HG02642 (cell line): ENCODE data around the gene PCSK5.
A peak's percentile ranks its signal among the peaks of the same experiment; 100 is the strongest.
"Not testable (repeated sequence)": the region's sequence is repeated elsewhere in the genome, so short reads cannot be mapped to it uniquely, and the experiment has no call there.

Experiments
- ATAC-seq: cut with Tn5 transposase; IDR thresholded peaks from one replicate; pipeline ENCODE4 v1.9.1; 2021; ENCODE audit warnings: mild to moderate bottlenecking; ENCODE audit not compliant: unreplicated experiment, poor library complexity

PCSK5 gene

GRCh38 chr9:75890472-75891276 is at the start of gene PCSK5:
PCSK5 (plus strand) TSS chr9:75890673; CDS start chr9:75891182, 509 bp downstream.
- peak; percentile 92 for ATAC-seq

GRCh38 chr9:75844321-75844720 is 46.2 kb upstream of the PCSK5 start:
- ATAC-seq: no peak

DNA sequence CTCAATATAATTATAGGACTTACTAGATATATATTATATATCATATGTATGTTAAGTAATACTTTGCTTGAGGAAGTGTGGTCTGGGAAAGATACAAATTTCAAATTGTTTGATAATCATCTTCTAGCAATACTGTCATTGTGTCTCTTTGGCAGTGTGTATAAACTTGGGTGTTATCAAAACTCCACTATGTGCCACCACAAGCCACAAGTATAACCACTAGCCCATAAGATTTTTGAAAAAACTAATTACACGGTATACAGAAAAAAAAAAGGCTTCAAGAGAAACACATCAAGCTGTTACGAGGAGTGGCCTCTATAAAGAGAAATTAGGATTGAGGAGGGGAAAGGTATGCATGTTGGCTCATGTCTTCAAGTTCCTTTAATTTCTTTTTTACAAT is 44.7 kb upstream of the PCSK5 start:
- no peak for ATAC-seq

DNA sequence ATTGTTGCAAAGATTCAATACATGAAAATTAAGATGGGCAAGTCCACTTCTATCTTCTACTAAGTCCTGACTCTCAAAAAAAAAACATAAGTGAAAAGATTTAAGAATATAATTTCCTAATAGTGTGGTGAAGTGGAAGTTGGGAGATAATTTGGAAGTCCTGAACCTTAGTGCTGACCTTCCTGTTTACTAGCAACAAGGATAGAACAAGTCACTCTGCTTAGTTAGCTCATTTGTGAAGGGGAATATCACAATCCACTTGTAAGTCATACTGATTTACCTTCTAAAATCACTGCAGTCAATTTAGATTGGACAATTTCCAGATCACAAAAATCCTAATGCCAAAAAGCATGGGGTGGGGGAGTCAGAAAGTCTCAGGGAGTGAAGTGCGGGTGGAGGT is 43.4 kb upstream of the PCSK5 start:
- no peak for ATAC-seq

- no peak for ATAC-seq
Measured at GRCh38 chr9:75850459-75851200, 39.8 kb upstream of the PCSK5 start.

DNA sequence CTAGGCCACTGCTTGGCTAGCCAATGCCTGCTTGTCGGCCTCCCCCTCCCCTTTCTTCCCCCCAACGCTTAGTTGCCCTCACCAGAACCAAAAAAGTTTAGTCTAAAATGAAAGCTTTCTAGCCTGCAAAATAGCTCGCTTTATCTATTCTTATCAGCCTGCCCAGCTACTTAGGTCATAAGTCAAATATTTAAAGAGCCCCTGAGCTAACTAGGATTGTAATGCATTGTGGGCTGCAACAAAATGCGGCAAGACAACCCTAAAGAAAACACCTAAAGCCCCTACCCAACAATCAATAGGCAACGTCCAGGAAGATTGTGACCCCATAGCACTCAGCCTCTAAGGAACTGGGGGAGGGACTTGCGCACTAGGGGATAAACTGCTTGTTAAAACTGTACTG is 38.6 kb upstream of the PCSK5 start:
- ATAC-seq: no peak

DNA sequence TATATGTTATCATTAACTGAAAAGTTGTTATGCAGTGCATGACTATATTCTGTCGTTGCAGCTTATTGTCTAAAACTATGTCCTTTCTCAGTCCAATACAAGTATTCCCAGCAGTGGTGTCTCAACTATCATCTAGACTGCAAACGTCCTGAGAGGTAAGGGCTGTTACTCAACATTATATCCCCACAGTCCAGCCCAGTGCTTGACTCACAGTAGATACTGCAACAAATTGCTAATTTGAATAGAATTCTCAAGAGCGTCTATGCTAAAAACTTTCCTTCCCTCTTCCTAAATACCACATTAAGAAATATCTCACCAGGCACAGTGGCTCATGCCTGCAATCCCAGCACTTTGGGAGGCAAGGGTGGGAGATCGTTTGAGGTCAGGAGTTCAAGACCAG is 37.7 kb upstream of the PCSK5 start:
- no peak for ATAC-seq

DNA sequence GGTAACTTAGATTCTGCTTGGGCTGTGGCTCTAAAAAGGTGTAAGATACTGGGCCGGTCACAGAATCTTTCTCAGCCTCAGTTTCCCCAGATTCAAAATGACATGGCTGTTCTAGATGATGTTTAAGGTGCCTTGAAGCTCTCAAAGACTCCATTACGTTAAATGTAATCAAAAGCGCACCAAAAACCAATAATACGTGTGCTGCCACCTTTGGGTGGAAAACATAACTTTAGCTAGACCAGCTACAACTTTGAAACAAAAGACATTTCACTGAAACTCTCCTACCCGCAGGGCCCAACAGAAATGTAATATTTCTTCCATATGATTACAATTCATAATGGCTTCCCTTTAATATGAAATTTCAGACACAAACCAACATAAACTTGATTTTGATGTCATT is 35.0 kb upstream of the PCSK5 start:
- no peak for ATAC-seq

- peak; percentile 59 for ATAC-seq
Measured at GRCh38 chr9:75858497-75859092, 31.9 kb upstream of the PCSK5 start.

DNA sequence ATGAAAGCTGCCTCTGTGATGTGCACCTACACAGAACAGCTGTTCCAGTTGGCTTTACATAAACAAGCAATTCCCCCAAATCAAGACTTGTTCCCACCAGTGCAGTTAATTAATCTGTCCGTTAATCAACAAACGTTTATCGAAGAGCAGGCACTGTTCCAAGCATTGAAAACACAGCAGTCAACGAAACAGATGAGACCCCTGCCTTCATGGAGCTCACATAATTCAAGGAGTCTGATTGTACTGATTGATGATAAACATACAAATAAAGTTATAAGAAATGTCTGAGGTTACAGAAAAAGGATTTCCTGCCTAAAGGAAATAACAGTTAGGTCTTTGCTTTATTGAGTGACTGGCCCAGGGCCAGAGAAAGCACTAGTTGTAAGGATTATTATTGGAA is 26.2 kb upstream of the PCSK5 start:
- ATAC-seq: no peak

- ATAC-seq: no peak
Measured at GRCh38 chr9:75866273-75866871, 24.1 kb upstream of the PCSK5 start.

DNA sequence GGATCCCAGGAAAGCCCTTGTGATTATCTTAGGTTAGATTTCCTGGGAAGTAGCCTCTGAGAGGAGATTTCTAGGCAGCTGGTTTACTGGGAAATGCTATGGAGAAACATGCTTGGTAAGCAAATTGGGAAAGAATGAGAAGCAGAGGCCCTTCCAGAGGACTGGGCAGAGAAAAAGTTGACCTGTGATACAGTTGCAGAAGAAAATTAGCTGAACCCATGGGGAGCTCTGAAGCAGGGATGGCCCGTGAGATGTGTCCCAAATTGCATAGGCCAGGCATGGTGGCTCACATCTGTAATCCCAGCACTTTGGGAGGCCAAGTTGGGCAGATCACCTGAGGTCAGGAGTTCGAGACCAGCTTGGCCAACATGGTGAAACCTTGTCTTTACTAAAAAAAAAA is 21.9 kb upstream of the PCSK5 start:
- not testable (repeated sequence) for ATAC-seq

- ATAC-seq: no peak
Measured at GRCh38 chr9:75869236-75869635, 21.2 kb upstream of the PCSK5 start.

DNA sequence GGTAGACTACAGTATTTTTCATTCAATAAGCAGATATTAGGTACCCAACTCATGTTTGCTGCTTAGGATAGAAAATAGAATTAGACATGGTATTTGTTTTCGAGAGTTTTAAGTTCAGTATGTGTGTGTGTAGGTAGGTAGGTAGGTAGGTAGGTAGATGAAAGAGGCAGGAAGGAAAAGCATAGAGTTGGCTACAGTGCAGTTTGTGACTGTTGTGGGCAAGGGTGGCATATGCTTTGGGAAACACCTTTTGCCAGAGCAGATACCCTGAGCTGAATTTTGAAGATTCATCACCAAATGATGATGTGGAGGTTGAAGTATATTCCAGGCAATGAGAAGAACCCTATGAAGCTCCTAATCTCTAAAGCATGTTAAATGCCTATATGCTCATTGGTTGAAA is 20.0 kb upstream of the PCSK5 start:
- ATAC-seq: no peak

- ATAC-seq: no peak
Measured at GRCh38 chr9:75871624-75872023, 18.8 kb upstream of the PCSK5 start.

DNA sequence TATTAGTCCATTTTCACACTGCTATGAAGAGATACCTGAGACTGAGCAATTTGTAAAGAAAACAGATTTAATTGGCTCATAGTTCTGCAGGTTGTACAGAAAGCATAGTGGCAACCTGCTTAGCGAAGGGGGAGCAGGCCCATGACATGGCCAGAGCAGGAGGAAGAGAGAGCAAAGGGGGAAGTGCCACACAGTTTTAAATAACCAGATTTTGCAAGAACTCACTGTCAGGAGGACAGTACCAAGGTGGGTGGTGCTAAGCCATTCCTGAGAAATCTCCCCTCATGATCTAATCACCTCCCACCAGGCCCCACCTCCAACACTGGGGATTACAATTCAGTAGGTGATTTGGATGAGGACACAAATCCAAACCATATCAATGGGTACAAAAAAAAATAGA is 16.8 kb upstream of the PCSK5 start:
- no peak for ATAC-seq

DNA sequence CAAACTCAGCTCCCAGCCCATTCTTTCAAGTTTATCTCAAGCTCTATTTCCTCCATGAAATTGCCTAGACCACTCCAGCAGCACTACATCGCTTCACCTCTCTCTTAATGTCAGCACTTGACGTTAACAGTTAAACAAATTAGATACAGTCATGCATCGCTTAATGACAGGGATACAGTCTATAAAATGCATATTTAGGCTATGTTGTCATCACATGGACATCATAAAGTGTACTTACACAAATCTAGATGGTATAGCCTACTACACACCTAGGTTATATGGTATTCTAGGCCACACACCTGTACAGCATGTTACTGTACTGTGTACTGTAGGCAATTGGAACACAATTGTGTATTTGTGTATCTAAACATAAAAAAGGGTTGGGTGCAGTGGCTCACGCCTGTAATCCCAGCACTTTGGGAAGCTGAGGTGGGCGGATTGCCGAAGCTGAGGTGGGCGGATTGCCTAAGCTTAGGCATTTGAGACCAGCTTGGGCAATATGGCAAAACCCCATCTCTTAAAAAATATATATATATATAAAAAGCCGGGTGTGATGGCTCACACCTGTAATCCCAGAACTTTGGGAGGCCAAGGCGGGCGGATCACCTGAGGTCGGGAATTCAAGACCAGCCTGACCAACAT is 13.4 kb upstream of the PCSK5 start:
- no peak for ATAC-seq

DNA sequence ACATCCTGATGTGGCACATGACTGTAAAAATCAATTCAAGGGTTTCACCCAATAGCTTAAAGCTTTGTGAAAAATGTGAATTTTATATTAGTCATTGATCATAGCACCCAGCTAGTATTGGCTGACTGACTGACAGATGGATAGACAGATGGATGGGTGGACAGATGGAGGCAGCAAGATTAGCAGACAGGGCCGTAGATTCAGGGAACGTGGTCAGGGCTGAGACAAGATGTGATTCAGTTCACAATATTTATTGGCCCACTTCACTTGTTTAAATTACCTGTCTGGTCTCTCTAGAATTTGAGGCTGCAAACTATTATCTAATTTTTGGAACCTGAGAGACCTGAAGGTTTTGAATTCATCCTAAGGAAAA is 12.0 kb upstream of the PCSK5 start:
- ATAC-seq: no peak

GRCh38 chr9:75880618-75881017 is 9.9 kb upstream of the PCSK5 start:
- ATAC-seq: no peak

GRCh38 chr9:75881761-75882160 is 8.7 kb upstream of the PCSK5 start:
- no peak for ATAC-seq

DNA sequence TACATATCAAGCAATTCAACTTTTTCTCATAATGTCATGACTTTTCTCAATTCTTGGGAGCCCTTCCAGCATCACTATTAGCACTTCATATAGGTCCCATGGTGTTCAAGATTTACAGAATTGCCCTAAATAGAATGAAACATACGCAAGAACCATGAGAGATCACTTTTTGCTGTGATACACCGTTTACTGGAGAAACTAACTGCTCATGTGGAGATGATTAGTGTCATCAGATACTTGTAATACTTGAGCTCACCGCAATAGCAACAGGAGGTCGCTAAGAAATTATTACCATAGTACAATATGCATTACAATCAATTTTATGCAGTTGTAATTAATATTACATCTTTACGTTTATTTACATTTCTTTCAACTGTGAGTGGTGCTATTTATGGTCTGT is 4.8 kb upstream of the PCSK5 start:
- no peak for ATAC-seq
